Epithelial cell of esophagus (primary cell): ENCODE data around the gene CCDC39.
A peak's percentile ranks its signal among the peaks of the same experiment; 100 is the strongest.
"Not testable (repeated sequence)": the region's sequence is repeated elsewhere in the genome, so short reads cannot be mapped to it uniquely, and the experiment has no call there.

Source experiments
- DNase-seq: peaks from one replicate; pipeline ENCODE4 v3.0.0; 2010; ENCODE audit warnings: low read depth
- H3K4me3 ChIP-seq: 2 replicates; pipeline ENCODE4 v1.5.1; 2011; ENCODE audit warnings: mild to moderate bottlenecking, low read length, control low read depth
- CTCF ChIP-seq: IDR thresholded peaks from 2 replicates; pipeline ENCODE4 v1.5.1; 2011; ENCODE audit warnings: low read depth, mild to moderate bottlenecking, low read length, control low read depth, inconsistent platforms; ENCODE audit not compliant: insufficient read depth; ENCODE audit errors: missing control alignments

Gene CCDC39

GRCh38 chr3:180631317-180631716, 48.0 kb downstream of the CCDC39 start:
- TF ChIP-seq CTCF = peak; percentile 27
- peak; percentile 4 for DNase-seq
- H3K4me3 ChIP-seq = no peak overlapping the region

- TF ChIP-seq CTCF = no peak
- peak; percentile 57 for DNase-seq
- H3K4me3 ChIP-seq = no peak overlapping the region
Measured at GRCh38 chr3:180630371-180630770, 48.9 kb downstream of the CCDC39 start.

- no peak for TF ChIP-seq CTCF
- no peak for DNase-seq
- H3K4me3 ChIP-seq = no peak overlapping the region
Measured at GRCh38 chr3:180626844-180627243, 52.4 kb downstream of the CCDC39 start.

GRCh38 chr3:180624714-180625113, 54.6 kb downstream of the CCDC39 start:
- no peak overlapping the region for H3K4me3 ChIP-seq
- no peak for DNase-seq
- TF ChIP-seq CTCF = no peak

GRCh38 chr3:180619723-180620122, 59.6 kb downstream of the CCDC39 start:
- DNase-seq = no peak
- TF ChIP-seq CTCF = no peak
- no peak overlapping the region for H3K4me3 ChIP-seq

GRCh38 chr3:180618563-180618962, 60.7 kb downstream of the CCDC39 start:
- H3K4me3 ChIP-seq, DNase-seq: not testable (repeated sequence)

GRCh38 chr3:180617049-180617448, 62.2 kb downstream of the CCDC39 start:
- TF ChIP-seq CTCF = no peak
- H3K4me3 ChIP-seq = no peak overlapping the region
- DNase-seq = peak; percentile 13

- no peak overlapping the region for H3K4me3 ChIP-seq
- no peak for DNase-seq
- no peak for TF ChIP-seq CTCF
Measured at GRCh38 chr3:180615954-180616353, 63.3 kb downstream of the CCDC39 start.
